MCF 10A (cell line): ENCODE data around the gene C1S. TPM values are rescaled to one million over a fixed set of nuclear protein-coding genes. Genes with fewer than 3 reads are reported as not detected.

Experiments used
- BruUV-seq: library from RNA; stranded (reverse); fragments of 400-500 nt; replicated peaks from 2 replicates; lab custom pipeline; 2021; lab: Mats Ljungman, UMichigan
- CTCF ChIA-PET: fragments of 300-600 bp; sonication (Branson Sonifier 250); formaldehyde crosslinking; extraction: SDS; loops from one replicate; lab custom pipeline; 2021; ENCODE audit warnings: antibody characterized with exemption, inconsistent platforms; lab: Yijun Ruan, JAX
- POLR2A ChIA-PET: fragments of 300-600, 350-650 bp; sonication (Branson Sonifier 250); formaldehyde crosslinking; extraction: SDS; loops from one replicate; lab custom pipeline; 2020; ENCODE audit warnings: antibody characterized with exemption, inconsistent platforms; lab: Yijun Ruan, JAX
- DNase-seq: peaks from one replicate; pipeline ENCODE4 v3.0.0-alpha.2; 2018; ENCODE audit not compliant: unreplicated experiment
- H3K27ac Mint-ChIP-seq: one replicate; pipeline ENCODE4 v1.8.0; 2022; ENCODE audit warnings: mild to moderate bottlenecking, low read depth, mixed read lengths; ENCODE audit not compliant: unreplicated experiment
- H3K27me3 Mint-ChIP-seq: one replicate; pipeline ENCODE4 v1.8.0; 2022; ENCODE audit warnings: mixed read lengths; ENCODE audit not compliant: insufficient read depth, unreplicated experiment
- H3K36me3 Mint-ChIP-seq: one replicate; pipeline ENCODE4 v1.8.0; 2022; ENCODE audit warnings: mild to moderate bottlenecking, moderate library complexity, mixed read lengths; ENCODE audit not compliant: insufficient read depth, unreplicated experiment
- H3K4me1 Mint-ChIP-seq: one replicate; pipeline ENCODE4 v1.8.0; 2022; ENCODE audit warnings: mixed read lengths; ENCODE audit not compliant: insufficient read depth, unreplicated experiment
- H3K4me3 Mint-ChIP-seq: one replicate; pipeline ENCODE4 v1.8.0; 2022; ENCODE audit warnings: mild to moderate bottlenecking, moderate library complexity, mixed read lengths; ENCODE audit not compliant: unreplicated experiment
- H3K9me3 Mint-ChIP-seq: one replicate; pipeline ENCODE4 v1.8.0; 2022; ENCODE audit warnings: mixed read lengths; ENCODE audit not compliant: unreplicated experiment
- CTCF ChIP-seq: fragments of 200-600 bp; IDR thresholded peaks from one replicate; pipeline ENCODE4 v1.8.0; 2022; ENCODE audit warnings: antibody characterized with exemption, mild to moderate bottlenecking; ENCODE audit not compliant: unreplicated experiment
- intact Hi-C: fragments of 100-400 bp; cut with micrococcal nuclease; formaldehyde crosslinking; loops from 2 replicates; pipeline ENCODE4 v1.14.1; 2022
- total RNA-seq: library from RNA; stranded (reverse); gene quantifications from 2 replicates; pipeline ENCODE4 v1.2.3, GENCODE V29; 2022

Gene C1S
- total RNA-seq, 1 experiment from 2014 or later = 6.0 TPM

DNA sequence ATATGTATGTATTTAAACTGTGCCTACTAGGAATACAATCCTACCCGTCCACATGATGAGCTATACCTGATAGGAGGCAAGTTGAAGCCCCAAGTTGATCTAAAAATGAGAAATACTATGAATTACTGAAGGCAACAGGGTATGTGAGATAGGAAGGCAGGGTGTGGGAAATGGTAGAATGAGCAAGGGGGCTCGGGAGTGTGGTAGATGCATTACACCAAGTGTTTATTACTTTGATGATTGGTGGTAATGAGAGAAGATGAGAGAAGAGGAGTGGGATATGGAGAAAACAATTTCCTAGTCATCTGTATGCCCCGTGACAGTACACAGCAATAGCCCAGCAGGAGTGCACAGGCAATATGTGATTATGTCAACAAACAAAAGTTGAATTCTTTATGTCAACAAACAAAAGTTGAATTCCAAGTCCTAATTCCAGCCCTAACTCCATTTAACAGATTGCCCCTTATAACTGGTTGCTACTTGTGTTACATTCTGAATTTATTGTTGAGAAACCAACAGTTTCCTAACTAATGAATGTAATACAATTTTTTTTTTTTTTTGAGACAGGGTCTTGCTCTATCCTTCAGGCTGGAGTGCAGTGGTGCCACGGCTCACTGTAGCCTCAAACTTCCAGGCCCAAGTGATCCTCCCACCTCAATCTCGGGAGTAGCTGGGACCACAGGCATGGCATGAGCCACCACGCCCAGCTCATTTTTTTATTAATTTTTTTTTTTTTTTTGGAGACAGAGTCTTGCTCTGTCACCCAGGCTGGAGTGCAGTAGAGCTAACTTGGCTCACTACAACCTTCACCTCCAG lies 44.8 kb upstream of the C1S start:
- no peak for TF ChIP-seq CTCF
- H3K9me3 Mint-ChIP-seq = no peaks in the 10 kb centered on the region
- H3K4me3 Mint-ChIP-seq = peak overlapping the region; percentile 80
- intact Hi-C loops = no loop called here
- no TSS peak for BruUV-seq
- peaks cover 24% of the 10 kb centered on the region for H3K4me1 Mint-ChIP-seq
- H3K36me3 Mint-ChIP-seq = peaks cover 13% of the 10 kb centered on the region
- DNase-seq = no peak
- H3K27me3 Mint-ChIP-seq = no peaks in the 10 kb centered on the region
- ChIA-PET POLR2A (interaction anchor here (1.4 to 5.1 kb wide), 4 partner anchors 11 to 71 kb away, joined by 6 to 52 read pairs (median 31); partner anchors contain the start of genes C12orf57 and RNU7-1), CTCF (interaction anchor here (1.1 to 1.6 kb wide), 3 partner anchors 16 to 93 kb away, joined by 3 to 6 read pairs (median 4); partner anchors contain the start of gene C1RL)
- H3K27ac Mint-ChIP-seq = no peak overlapping the region

DNA sequence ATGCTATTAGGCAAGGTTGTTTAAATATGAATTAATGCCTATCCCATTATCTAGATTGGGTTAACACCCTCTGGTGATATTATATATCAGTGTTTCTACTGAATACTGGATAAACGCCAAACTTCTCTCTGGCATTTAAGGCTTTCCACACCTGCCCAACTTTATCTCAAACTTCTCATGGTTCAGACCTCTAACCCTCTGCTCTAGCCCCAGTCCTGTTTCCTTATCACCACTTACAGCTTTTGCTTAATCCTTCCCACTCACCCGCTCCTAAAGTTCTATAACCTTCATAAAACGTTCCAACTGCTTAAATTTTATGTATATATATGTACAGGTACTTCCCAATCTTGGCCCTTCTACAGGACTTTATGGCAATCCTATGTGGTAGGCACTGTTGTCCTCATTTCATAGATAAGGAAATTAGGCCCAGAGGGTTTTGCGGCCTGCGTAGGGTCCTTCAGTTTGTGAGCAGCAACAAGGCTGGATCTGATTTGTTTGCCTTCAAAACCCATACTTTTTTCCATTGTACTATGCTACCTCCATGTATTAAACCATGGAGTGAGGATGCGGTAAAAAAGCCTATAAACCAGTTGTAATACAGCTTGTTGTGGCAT lies 43.5 kb upstream of the C1S start:
- BruUV-seq = TSS peak; percentile 51
- H3K27ac Mint-ChIP-seq = peak overlapping the region; percentile 29
- POLR2A ChIA-PET = interaction anchor here (0.6 to 5.1 kb wide), 12 partner anchors 9 to 93 kb away, joined by 3 to 52 read pairs (median 16); partner anchors contain the start of genes C12orf57, EMG1, PHB2 and RNU7-1
- H3K4me1 Mint-ChIP-seq = peaks cover 27% of the 10 kb centered on the region
- intact Hi-C loops = no loop called here
- DNase-seq = peak; percentile 1
- no peaks in the 10 kb centered on the region for H3K27me3 Mint-ChIP-seq
- H3K36me3 Mint-ChIP-seq = peaks cover 9% of the 10 kb centered on the region
- CTCF ChIA-PET = interaction anchor here (0.7 to 1.7 kb wide), 7 partner anchors 18 to 404 kb away, joined by 3 to 13 read pairs (median 4); no protein-coding TSS in a partner anchor
- peak overlapping the region; percentile 80 for H3K4me3 Mint-ChIP-seq
- H3K9me3 Mint-ChIP-seq = no peaks in the 10 kb centered on the region
- TF ChIP-seq CTCF = no peak

DNA sequence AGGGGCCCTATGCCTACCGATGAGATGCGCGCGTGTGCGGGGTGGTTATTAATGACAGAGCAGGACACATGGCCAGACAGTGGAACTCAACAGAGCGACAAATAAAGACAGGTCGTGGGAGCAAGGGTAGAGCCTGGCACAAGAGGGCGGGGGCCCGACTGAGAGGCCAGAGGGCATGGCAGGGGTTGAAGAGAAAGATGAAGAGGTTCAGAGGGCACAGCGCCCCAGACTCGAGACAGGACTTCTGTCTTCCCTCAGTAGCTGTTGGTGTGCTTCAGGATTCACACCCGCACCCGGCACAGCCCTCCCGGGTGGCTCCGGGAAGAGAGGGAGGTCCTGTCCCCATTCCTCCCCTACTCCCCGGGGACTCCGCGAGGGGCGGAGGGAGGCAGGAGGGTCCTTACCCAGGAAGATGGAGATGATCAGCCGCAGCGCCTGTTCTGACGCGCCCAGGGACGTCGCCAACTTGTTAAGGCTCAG lies 42.6 kb upstream of the C1S start:
- ChIA-PET CTCF (interaction anchor here (0.5 to 1.7 kb wide), 25 partner anchors 8 to 1060 kb away, joined by 3 to 13 read pairs (median 4); partner anchors contain the start of gene PTMS), POLR2A (interaction anchor here (0.6 to 5.1 kb wide), 30 partner anchors 8 to 167 kb away, joined by 3 to 52 read pairs (median 4); partner anchors contain the start of genes C12orf57, C1R, C1S and CDCA3)
- H3K9me3 Mint-ChIP-seq = no peaks in the 10 kb centered on the region
- BruUV-seq = no TSS peak
- peak overlapping the region; percentile 29 for H3K27ac Mint-ChIP-seq
- no peaks in the 10 kb centered on the region for H3K27me3 Mint-ChIP-seq
- TF ChIP-seq CTCF = no peak
- no peak for DNase-seq
- intact Hi-C loops = loop anchor here (2.0 kb wide), 2 partner anchors 25 to 47 kb away; partner anchors contain the start of genes EMG1 and PHB2
- peak overlapping the region; percentile 80 for H3K4me3 Mint-ChIP-seq
- peaks cover 8% of the 10 kb centered on the region for H3K36me3 Mint-ChIP-seq
- peaks cover 33% of the 10 kb centered on the region for H3K4me1 Mint-ChIP-seq
